Amygdala (tissue), 56 donors: ENCODE data around the gene CLEC16A.
"Not testable (repeated sequence)": the region's sequence is repeated elsewhere in the genome, so short reads cannot be mapped to it uniquely, and the experiment has no call there.

Experiments
- DNase-seq, 56 donors: peaks; one replicate each; lab custom pipeline; 2025; lab: John Stamatoyannopoulos, UW

Gene CLEC16A

DNA sequence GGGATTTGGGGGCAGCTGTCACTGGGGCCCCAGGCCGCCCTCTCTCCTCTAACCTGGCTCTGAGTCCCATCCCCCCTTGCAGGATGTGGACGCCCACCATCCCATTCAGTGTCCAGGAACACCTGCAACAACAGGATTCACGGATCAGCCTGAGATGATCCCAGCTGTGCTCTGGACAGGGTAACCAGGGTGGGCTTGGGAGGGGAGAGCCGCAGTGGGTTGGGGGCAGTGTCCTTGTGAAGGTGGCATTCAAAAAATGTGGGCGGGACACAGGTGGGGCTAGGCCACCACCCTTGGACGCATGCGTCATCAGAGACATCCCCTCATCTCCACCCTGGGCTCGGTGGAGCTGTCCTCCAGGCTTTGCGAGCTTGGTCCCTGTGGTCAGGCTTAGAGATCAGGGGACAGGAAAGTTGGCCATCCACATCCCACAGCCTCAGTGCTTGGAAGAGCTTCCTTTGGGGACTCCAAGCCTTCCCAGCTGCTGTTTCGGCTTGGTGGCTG lies 21.2 kb upstream of the CLEC16A start:
- DNase-seq = no peak

DNA sequence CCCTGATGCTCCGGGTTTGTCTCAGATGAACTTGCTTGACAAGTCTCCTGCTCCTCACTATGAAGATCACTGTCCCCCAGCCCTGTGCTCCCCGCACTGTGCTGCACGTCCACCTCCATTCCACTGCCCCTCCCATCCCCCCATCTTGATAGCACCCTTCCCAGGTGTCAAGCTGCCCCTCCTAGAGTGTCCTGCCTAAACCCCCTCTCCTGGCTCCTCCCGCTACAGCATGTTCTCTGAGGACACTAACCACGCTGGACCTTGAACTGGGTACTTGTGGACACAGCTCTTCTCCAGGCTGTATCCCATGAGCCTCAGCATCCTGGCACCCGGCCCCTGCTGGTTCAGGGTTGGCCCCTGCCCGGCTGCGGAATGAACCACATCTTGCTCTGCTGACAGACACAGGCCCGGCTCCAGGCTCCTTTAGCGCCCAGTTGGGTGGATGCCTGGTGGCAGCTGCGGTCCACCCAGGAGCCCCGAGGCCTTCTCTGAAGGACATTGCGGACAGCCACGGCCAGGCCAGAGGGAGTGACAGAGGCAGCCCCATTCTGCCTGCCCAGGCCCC lies 20.6 kb upstream of the CLEC16A start:
- peak in 45 of 56 donors; percentile 15 to 85 (median 55) for DNase-seq

DNA sequence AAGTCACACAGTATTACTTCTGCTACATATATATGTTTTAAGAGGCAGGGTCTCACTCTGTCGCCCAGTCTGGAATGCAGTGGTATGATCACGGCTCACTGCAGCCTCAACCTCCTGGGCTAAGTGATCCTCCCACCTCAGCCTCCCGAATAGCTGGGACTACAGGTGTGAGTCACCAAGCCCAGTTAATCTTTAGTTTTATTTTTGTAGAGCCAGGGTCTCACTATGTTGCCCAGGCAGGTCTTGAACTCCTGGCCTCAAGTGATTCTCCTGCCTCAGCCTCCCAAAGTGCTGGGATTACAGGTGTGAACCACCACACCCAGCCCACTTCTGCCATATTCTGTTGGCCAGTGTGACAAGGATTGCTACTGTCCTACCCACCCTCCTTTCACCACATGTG lies 19.1 kb upstream of the CLEC16A start:
- not testable (repeated sequence) for DNase-seq

GRCh38 chr16:10926094-10926493 lies 18.3 kb upstream of the CLEC16A start:
- DNase-seq = no peak

DNA sequence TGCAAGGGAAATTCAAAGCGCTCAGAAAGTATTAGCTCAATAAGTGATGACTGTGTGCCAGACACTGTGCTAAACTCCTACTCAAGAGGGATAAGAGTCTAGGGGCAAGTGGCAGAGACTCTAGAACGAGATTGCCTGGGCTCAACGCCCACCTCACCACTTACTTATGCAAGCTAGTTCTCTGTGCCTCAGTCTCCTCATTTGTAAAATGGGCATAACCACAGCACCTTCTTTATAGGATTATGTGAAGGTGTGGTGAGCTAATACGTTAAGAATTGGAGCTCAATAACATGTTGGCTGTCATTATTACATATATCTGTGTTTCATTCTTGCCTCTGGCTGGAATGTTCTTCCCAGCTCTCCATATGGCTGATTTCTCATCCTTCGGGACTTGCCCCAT lies 17.5 kb upstream of the CLEC16A start:
- no peak for DNase-seq

- DNase-seq = no peak
Measured at GRCh38 chr16:10927497-10928112, 16.8 kb upstream of the CLEC16A start.

- DNase-seq = not testable (repeated sequence)
Measured at GRCh38 chr16:10929097-10929496, 15.3 kb upstream of the CLEC16A start.

- peak in 4 of 56 donors; percentile 18 to 56 (median 34) for DNase-seq
Measured at GRCh38 chr16:10929853-10930754, 14.3 kb upstream of the CLEC16A start.

GRCh38 chr16:10930755-10931093 lies 13.6 kb upstream of the CLEC16A start:
- DNase-seq = no peak

GRCh38 chr16:10931134-10931533 lies 13.2 kb upstream of the CLEC16A start:
- DNase-seq = no peak

- DNase-seq = no peak
Measured at GRCh38 chr16:10931977-10932632, 12.3 kb upstream of the CLEC16A start.

DNA sequence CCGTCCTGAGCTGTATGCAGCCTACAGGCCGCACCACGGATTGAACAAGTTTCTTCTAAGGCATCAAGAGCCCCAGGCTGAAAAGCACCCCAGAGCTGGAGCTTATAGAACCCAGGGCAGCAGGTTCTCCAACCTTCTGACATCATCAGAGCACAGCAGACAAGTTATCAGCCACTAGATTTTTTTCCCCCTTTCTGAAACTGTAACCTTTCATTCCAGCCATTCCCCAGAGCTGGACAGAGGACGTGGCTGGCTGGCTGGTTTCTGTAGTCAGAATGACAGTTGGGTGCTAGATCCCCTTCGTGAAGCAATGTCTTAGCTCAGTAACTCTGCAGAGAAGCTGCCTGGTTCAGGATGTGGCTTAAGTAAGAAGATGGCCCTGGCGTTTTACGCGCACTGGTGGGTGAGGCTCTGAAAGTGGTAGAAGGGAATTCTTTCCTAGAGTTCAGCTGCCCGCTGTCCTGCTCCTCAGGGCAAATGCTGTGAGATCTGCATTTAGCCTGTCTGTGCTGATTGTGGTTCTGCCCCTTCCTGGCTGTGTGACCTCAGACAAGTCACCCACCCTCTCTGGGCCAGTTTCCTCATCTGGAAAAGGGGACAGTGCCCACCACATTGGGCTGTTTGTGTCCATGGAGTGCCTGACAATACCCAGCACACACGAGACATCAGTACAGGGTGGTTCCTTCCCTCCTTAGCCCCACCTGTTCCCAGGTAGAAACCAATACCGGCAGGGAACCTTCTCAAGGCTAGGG lies 11.2 kb upstream of the CLEC16A start:
- no peak for DNase-seq

GRCh38 chr16:10933865-10934264 lies 10.5 kb upstream of the CLEC16A start:
- DNase-seq = no peak

DNA sequence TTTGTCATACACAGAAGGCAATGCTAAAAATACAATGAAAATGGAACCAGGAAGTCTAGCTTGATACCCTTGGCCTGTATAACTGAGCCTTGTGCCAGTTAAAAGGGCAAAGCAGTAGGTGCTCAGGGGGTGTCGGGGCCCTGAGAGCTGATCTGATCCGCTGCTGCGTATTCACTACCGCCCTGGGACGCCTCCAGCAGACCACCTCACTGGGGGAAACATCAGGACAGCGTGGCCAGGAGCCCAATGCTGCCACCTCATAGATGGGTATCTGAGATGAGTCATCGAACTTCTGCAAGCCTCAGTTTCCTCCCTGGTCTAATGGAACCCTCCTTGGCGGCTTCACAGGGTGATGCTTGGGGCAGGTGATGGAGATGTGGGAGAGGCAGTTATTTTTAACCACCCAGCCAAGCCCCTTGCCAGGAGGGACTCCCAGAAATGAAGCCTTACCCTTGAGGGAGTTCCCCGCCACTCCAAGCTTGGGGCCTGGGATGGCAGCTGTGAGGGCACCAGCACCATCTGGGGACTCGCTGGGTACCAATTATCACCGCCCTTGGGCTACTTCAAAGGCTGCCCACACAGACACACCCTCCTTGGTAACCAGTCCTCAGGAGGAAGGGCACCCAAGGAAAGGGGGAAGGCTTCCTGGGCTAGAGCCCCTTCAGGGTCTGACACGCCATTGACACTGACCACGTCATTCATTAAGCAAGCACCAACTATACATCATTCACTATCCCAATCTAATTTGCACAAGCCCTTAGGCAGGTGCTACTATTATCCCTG lies 9.8 kb upstream of the CLEC16A start:
- DNase-seq = no peak

DNA sequence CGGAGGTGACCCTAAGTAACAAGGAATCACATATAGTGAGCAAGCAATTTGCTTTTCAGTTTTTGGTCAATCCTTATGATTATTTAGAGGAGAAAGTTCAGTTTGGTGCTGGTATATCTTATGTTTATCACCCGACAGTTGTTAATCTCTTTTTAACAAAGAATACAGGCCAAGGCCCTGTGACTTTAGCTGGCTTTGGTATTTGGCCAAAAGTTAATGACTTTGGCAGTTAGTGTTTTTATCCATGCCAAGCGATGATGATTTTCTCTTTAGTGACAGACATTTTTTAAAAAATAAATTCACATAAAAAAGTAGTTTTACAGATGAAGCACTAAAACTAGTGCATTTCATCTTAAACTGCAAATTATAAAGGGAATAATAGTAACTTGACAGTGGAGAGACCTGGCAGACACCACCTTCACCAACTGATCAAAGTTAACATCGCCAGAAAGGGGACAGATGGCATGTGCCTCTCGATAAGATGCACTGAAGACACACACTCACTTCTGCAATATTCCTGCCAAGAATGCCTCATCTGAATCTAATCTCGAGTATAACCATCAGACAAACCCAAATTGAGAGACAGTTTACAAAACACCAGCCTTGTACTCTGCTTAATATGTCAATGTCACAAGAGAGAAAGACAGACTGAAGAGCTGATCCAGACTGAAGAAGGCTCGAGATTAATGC lies 9.0 kb upstream of the CLEC16A start:
- no peak for DNase-seq

GRCh38 chr16:10936272-10936984 lies 7.9 kb upstream of the CLEC16A start:
- DNase-seq = no peak

GRCh38 chr16:10937068-10937859 lies 7.1 kb upstream of the CLEC16A start:
- peak in 20 of 56 donors; percentile 9 to 53 (median 22) for DNase-seq
